Measurements from ENCODE around the gene ENTREP3. TPM values are rescaled to one million over a fixed set of nuclear protein-coding genes. Genes with fewer than 3 reads are reported as not detected.

ENTREP3 gene
- total RNA-seq, 3 donors from 2014 or later, result 8.2 to 12.1 (median 10.2) TPM

DNA sequence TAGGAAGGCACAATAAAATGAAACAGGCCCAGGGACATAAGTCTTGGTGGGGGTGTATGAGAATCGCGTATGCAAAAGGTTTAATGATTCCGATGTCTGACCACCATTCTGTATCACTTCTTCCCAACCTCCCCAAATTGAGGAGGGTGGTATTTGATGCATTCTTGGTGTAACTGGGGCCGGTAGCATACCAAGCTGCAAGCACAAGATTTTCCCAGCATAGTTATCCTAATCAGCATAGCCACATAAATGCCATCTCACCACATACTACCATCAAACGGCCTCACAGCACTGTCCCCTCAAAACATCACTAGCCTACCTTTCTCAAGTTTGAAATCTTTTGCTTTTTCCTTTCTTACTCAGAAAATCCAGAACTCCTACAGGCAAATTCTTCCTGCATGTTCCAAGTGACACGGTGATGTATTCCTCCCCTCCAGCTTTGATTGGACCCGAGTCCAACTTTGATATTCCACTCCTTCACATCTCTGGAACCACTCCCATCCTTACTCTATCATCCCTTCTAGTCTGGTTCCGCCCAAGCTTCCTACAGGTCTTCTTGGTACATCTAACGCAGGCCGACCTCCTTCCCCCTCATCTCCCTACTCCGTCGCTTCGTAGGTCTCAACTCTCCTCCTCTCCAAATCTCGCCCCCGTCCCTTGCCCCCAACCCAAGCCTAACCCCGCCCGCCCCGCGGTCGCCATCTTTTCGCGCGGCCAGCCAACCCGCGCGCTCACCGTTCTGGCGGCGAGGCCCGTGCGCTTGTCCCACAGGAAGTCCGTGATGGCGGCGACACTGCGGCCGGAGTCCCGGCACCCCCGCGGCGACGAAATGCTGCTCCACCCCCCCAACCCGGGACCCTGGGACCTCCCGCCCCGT lies 17.4 kb upstream of the ENTREP3 start:
- DNase-seq (ENCODE audit: low spot score in 2 of 2), result no peak
- peak overlapping the region; percentile 95 to 96 for H3K27ac ChIP-seq
- H3K36me3 ChIP-seq, result peaks cover 21% of the 10 kb centered on the region
- no peaks in the 10 kb centered on the region for H3K9me3 ChIP-seq
- H3K27me3 ChIP-seq, result no peaks in the 10 kb centered on the region
- no peaks in the 10 kb centered on the region for H3K4me1 ChIP-seq
- peak overlapping the region; percentile 74 to 86 (median 80) for H3K4me3 ChIP-seq
- TF ChIP-seq POLR2AphosphoS5 (IDR thresholded peaks at IDR 0.05), result no peak
- intact Hi-C loops (cut with DNase I; ENCODE audit: low total_unique reads), result no loop called here

DNA sequence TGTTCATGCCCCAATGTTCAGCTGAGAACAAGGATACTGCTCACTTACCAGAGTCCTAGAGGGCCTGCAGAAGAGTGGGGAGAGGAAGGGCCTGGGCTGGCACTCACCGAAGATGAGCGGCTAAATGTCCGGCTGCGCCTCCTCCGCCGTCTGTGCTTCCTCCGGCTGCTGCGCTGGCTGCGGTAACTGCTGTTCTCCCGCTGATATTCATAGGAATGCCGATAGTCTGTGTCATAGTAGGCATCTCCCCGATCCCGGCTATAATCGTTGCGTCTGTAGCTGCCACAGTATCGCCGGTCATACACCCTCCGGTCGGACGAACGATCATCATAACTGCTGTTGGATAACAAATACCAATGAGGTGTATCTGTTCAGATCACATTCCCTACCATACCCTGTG lies 14.1 kb upstream of the ENTREP3 start:
- intact Hi-C loops (cut with DNase I; ENCODE audit: low total_unique reads), result no loop called here
- peaks cover 29% of the 10 kb centered on the region for H3K36me3 ChIP-seq
- no peak overlapping the region for H3K27ac ChIP-seq
- H3K27me3 ChIP-seq, result no peaks in the 10 kb centered on the region
- DNase-seq (ENCODE audit: low spot score in 2 of 2), result no peak
- H3K4me1 ChIP-seq, result no peaks in the 10 kb centered on the region
- H3K9me3 ChIP-seq, result no peaks in the 10 kb centered on the region
- TF ChIP-seq POLR2AphosphoS5 (IDR thresholded peaks at IDR 0.05) (no peak), POLR2A (IDR thresholded peaks at IDR 0.05) (no peak)
- H3K4me3 ChIP-seq, result no peak overlapping the region

DNA sequence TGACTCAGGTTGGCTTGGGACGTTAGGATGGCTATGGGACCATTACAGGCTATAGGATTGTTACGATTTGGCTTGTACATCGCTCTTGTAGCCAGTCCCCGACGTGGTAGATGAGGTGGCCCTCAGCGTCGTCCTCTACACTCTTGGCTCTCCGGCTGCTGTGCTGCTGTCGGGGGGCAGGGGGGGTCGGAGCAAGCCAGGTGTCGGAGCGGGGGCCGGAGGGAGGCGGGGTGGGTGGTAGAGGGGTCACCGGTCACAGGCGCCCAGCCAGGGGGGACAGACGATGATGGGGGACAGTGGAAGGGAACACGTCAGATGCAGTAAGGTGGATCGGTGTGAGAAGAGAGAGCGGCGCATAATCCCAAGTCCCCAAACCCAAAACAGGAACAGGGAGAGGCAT lies 13.3 kb upstream of the ENTREP3 start:
- intact Hi-C loops (cut with DNase I; ENCODE audit: low total_unique reads), result no loop called here
- Histone ChIP-seq H3K27ac (no peak overlapping the region), H3K9me3 (no peaks in the 10 kb centered on the region), H3K4me3 (no peak overlapping the region), H3K4me1 (no peaks in the 10 kb centered on the region), H3K36me3 (peaks cover 29% of the 10 kb centered on the region), H3K27me3 (no peaks in the 10 kb centered on the region)
- TF ChIP-seq POLR2A (IDR thresholded peaks at IDR 0.05), result no peak
- TF ChIP-seq, protein P1, sequence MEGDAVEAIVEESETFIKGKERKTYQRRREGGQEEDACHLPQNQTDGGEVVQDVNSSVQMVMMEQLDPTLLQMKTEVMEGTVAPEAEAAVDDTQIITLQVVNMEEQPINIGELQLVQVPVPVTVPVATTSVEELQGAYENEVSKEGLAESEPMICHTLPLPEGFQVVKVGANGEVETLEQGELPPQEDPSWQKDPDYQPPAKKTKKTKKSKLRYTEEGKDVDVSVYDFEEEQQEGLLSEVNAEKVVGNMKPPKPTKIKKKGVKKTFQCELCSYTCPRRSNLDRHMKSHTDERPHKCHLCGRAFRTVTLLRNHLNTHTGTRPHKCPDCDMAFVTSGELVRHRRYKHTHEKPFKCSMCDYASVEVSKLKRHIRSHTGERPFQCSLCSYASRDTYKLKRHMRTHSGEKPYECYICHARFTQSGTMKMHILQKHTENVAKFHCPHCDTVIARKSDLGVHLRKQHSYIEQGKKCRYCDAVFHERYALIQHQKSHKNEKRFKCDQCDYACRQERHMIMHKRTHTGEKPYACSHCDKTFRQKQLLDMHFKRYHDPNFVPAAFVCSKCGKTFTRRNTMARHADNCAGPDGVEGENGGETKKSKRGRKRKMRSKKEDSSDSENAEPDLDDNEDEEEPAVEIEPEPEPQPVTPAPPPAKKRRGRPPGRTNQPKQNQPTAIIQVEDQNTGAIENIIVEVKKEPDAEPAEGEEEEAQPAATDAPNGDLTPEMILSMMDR (IDR thresholded peaks at IDR 0.05), result no peak
- no peak for DNase-seq (ENCODE audit: low spot score in 2 of 2)

DNA sequence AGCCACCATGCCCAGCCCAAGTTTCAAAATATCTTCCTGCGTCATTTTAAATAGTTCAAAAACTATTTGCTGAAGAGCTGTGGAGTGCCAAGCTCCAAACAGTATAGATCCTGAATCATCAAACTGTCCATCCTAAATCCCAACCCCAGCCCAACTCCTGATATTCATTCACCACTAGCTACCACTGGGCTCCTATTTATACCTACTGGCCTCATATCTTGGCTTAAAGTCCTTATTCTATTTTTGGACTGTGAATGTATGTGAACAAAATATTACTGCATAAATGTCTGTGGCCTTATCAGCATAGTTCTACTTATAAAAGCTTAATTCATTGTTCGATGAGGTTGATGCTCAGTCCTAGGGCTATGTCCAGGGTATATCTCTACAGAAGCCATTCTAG lies 12.1 kb upstream of the ENTREP3 start:
- Histone ChIP-seq H3K9me3 (no peaks in the 10 kb centered on the region), H3K27me3 (no peaks in the 10 kb centered on the region), H3K4me3 (no peak overlapping the region), H3K36me3 (peaks cover 29% of the 10 kb centered on the region), H3K4me1 (no peaks in the 10 kb centered on the region), H3K27ac (no peak overlapping the region)
- TF ChIP-seq, protein P1 (IDR thresholded peaks at IDR 0.05), result no peak
- no peak for TF ChIP-seq POLR2AphosphoS5 (IDR thresholded peaks at IDR 0.05)
- no peak for TF ChIP-seq POLR2A (IDR thresholded peaks at IDR 0.05)
- intact Hi-C loops (cut with DNase I; ENCODE audit: low total_unique reads), result no loop called here
- DNase-seq (ENCODE audit: low spot score in 2 of 2), result no peak

DNA sequence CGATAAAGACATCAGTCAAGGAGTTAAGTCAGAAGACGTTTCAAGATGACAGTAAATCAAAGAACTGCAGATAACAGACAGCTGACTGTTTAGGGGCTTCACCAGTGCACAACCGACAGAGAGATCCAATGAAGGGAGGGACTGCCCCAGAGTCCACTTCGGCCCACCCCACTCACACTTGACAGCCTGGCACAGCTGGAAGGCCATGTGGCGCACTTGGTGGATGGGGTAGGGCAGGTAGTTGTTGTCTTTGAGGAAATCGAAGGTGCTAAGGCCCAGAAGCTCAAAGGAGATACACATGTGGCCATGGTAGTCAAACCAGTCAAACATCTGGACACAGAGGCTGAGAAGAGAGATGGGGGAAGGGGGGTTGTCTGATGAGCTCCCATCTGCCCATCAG lies 11.3 kb upstream of the ENTREP3 start:
- no peaks in the 10 kb centered on the region for H3K9me3 ChIP-seq
- no peaks in the 10 kb centered on the region for H3K27me3 ChIP-seq
- H3K36me3 ChIP-seq, result peaks cover 29% of the 10 kb centered on the region
- peaks cover 1 to 2% of the 10 kb centered on the region in 2 donors for H3K4me1 ChIP-seq
- H3K4me3 ChIP-seq, result no peak overlapping the region
- TF ChIP-seq POLR2AphosphoS5 (IDR thresholded peaks at IDR 0.05) (no peak), POLR2A (IDR thresholded peaks at IDR 0.05) (no peak)
- TF ChIP-seq, protein P1 (IDR thresholded peaks at IDR 0.05), result no peak
- no peak for DNase-seq (ENCODE audit: low spot score in 2 of 2)
- intact Hi-C loops (cut with DNase I; ENCODE audit: low total_unique reads), result no loop called here
- no peak overlapping the region for H3K27ac ChIP-seq

DNA sequence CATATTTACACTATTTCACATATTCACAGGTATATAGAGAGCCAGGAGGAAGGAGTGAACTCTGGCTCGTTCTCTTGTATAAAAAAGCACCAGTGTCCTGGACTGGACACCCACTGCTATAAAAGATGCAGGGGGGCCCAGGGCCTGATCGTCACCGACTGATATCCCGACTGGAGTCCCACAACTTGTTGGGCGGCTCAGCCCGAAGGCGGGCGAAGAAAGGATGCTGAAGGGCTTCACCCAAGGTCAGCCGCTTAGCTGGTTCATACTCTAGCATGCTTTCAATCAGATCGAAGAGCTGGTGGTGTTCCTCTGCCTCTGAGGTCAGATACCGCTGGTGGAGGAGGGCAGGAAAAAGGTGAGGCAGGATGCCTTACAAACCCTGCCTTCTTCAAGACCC lies 7.8 kb upstream of the ENTREP3 start:
- DNase-seq (ENCODE audit: low spot score in 2 of 2), result no peak
- no peaks in the 10 kb centered on the region for H3K27me3 ChIP-seq
- peak overlapping the region; percentile 80 to 88 for H3K27ac ChIP-seq
- TF ChIP-seq POLR2A (IDR thresholded peaks at IDR 0.05), result no peak
- TF ChIP-seq POLR2AphosphoS5 (IDR thresholded peaks at IDR 0.05), result no peak
- TF ChIP-seq, protein P1 (IDR thresholded peaks at IDR 0.05), result no peak
- no peaks in the 10 kb centered on the region for H3K9me3 ChIP-seq
- H3K4me3 ChIP-seq, result no peak overlapping the region
- H3K36me3 ChIP-seq, result peaks cover 15% of the 10 kb centered on the region
- H3K4me1 ChIP-seq, result peaks cover 5 to 9% of the 10 kb centered on the region in 2 donors
- intact Hi-C loops (cut with DNase I; ENCODE audit: low total_unique reads), result no loop called here
